Hepatocyte (in vitro differentiated cells): ENCODE measurements around the gene CHCT1. TPM values are rescaled to one million over a fixed set of nuclear protein-coding genes. Genes with fewer than 3 reads are reported as not detected.
A peak's percentile ranks its signal among the peaks of the same experiment; 100 is the strongest.

Source experiments
- DNase-seq: peaks from one replicate; pipeline ENCODE4 v3.0.0-alpha.2; 2016; ENCODE audit warnings: low spot score
- H2AFZ ChIP-seq: fragments of 200-600 bp; sonication (generic); 2 replicates; pipeline ENCODE4 v1.6.0; 2016; ENCODE audit warnings: antibody characterized with exemption, mild to moderate bottlenecking
- H3K27ac ChIP-seq: fragments of 200-600 bp; sonication (generic); 2 replicates; pipeline ENCODE4 v1.5.1; 2016; ENCODE audit warnings: mild to moderate bottlenecking
- H3K27me3 ChIP-seq: fragments of 200-600 bp; sonication (generic); 2 replicates; pipeline ENCODE4 v1.6.1; 2016
- H3K36me3 ChIP-seq: fragments of 200-600 bp; sonication (generic); replicated peaks from 2 replicates; pipeline ENCODE4 v1.5.1; 2016; ENCODE audit warnings: low read depth; ENCODE audit not compliant: insufficient read depth
- H3K4me1 ChIP-seq: fragments of 200-600 bp; sonication (generic); 2 replicates; pipeline ENCODE4 v1.5.1; 2016; ENCODE audit warnings: mild to moderate bottlenecking, moderate library complexity; ENCODE audit not compliant: insufficient read depth
- H3K4me2 ChIP-seq: fragments of 200-600 bp; sonication (generic); 2 replicates; pipeline ENCODE4 v1.6.0; 2016
- H3K4me3 ChIP-seq: fragments of 200-600 bp; sonication (generic); 2 replicates; pipeline ENCODE4 v1.5.1; 2016; ENCODE audit warnings: mild to moderate bottlenecking
- H3K79me2 ChIP-seq: fragments of 200-600 bp; sonication (generic); 2 replicates; pipeline ENCODE4 v1.6.0; 2017; ENCODE audit warnings: mild to moderate bottlenecking
- H3K9me2 ChIP-seq: fragments of 200-600 bp; sonication (generic); replicated peaks from 2 replicates; pipeline ENCODE4 v1.6.0; 2017; ENCODE audit warnings: mild to moderate bottlenecking; ENCODE audit not compliant: insufficient read depth
- H3K9me3 ChIP-seq: fragments of 200-600 bp; sonication (generic); 2 replicates; pipeline ENCODE4 v1.5.1; 2016; ENCODE audit warnings: low read depth, mild to moderate bottlenecking
- H4K20me1 ChIP-seq: fragments of 200-600 bp; sonication (generic); 2 replicates; pipeline ENCODE4 v1.6.0; 2016; ENCODE audit warnings: mild to moderate bottlenecking; ENCODE audit not compliant: insufficient read depth, poor library complexity, severe bottlenecking
- CTCF ChIP-seq: fragments of 200-600 bp; sonication (generic); IDR thresholded peaks from 2 replicates; pipeline ENCODE4 v1.5.1; 2016; ENCODE audit warnings: antibody characterized with exemption, mild to moderate bottlenecking; ENCODE audit not compliant: poor library complexity
- EZH2 ChIP-seq: fragments of 200-600 bp; sonication (generic); IDR thresholded peaks from 2 replicates; pipeline ENCODE4 v1.6.1; 2016; ENCODE audit warnings: antibody characterized with exemption, mild to moderate bottlenecking, borderline replicate concordance
- EZH2phosphoT487 ChIP-seq: fragments of 200-600 bp; sonication (generic); IDR thresholded peaks from one replicate; pipeline ENCODE4 v1.6.1; 2018; ENCODE audit warnings: antibody characterized with exemption, mild to moderate bottlenecking, low read depth, moderate library complexity; ENCODE audit not compliant: unreplicated experiment, severe bottlenecking
- WGBS: methylation state at CpG from one replicate; pipeline ENCODE4 v1.1.6; 2016; ENCODE audit warnings: low lambda C conversion rate; ENCODE audit errors: missing lambda C conversion rate; 5-methylcytosine and 5-hydroxymethylcytosine counted together
- polyA plus RNA-seq: library from polyadenylated mRNA; unstranded; fragments of >200 nt; fragmentation: Nextera tagmentation; extraction: Ambion mirVana; gene quantifications from 2 replicates; pipeline ENCODE4 v1.2.1, GENCODE V29; 2016
- total RNA-seq: library from RNA; depleted of rRNA; stranded (reverse); fragments of >200 nt; gene quantifications from 2 replicates; pipeline ENCODE4 v1.2.3, GENCODE V29; 2014

Gene CHCT1
- total and polyA plus RNA-seq, 2 experiments from 2014 or later: not detected

- Histone ChIP-seq H3K9me2 (no peaks in the 10 kb centered on the region), H3K27ac (no peak overlapping the region), H3K4me1 (no peaks in the 10 kb centered on the region), H2AFZ (peak overlapping the region; percentile 85), H4K20me1 (no peaks in the 10 kb centered on the region), H3K79me2 (no peaks in the 10 kb centered on the region), H3K9me3 (no peaks in the 10 kb centered on the region), H3K4me3 (peak overlapping the region; percentile 43), H3K4me2 (peak overlapping the region; percentile 94), H3K36me3 (no peaks in the 10 kb centered on the region), H3K27me3 (no peaks in the 10 kb centered on the region)
- 7% methylated on average over 66 of the region's 66 CpGs for WGBS
- DNase-seq: peak; percentile 80
- TF ChIP-seq CTCF (peak; percentile 99), EZH2 (no peak)
Observed at GRCh38 chr17:60421273-60422161, 772 bp upstream of the CHCT1 start.

- H3K4me2 ChIP-seq: no peak overlapping the region
- no peak overlapping the region for H3K4me3 ChIP-seq
- TF ChIP-seq EZH2phosphoT487 (no peak), CTCF (no peak), EZH2 (no peak)
- no peaks in the 10 kb centered on the region for H3K79me2 ChIP-seq
- H3K27ac ChIP-seq: no peak overlapping the region
- no peaks in the 10 kb centered on the region for H3K9me2 ChIP-seq
- H3K36me3 ChIP-seq: no peaks in the 10 kb centered on the region
- H4K20me1 ChIP-seq: no peaks in the 10 kb centered on the region
- no peaks in the 10 kb centered on the region for H3K9me3 ChIP-seq
- H3K27me3 ChIP-seq: no peaks in the 10 kb centered on the region
- no peak for DNase-seq
- H3K4me1 ChIP-seq: no peaks in the 10 kb centered on the region
- H2AFZ ChIP-seq: no peak overlapping the region
- 82% methylated on average over 3 of the region's 3 CpGs for WGBS
Observed at GRCh38 chr17:60423865-60424264, 1.6 kb downstream of the CHCT1 start.

- H3K4me2 ChIP-seq: no peak overlapping the region
- WGBS: 90% methylated on average over 6 of the region's 6 CpGs
Observed at GRCh38 chr17:60425626-60426025, 3.3 kb downstream of the CHCT1 start.

More at GRCh38 chr17:60425626-60426025, 3.3 kb downstream of the CHCT1 start:
- Histone ChIP-seq H3K36me3 (no peaks in the 10 kb centered on the region), H3K27ac (no peak overlapping the region), H2AFZ (no peak overlapping the region), H3K4me3 (no peak overlapping the region), H3K9me3 (no peaks in the 10 kb centered on the region), H3K4me1 (no peaks in the 10 kb centered on the region), H3K79me2 (no peaks in the 10 kb centered on the region), H4K20me1 (no peaks in the 10 kb centered on the region), H3K9me2 (no peaks in the 10 kb centered on the region), H3K27me3 (no peaks in the 10 kb centered on the region)
- TF ChIP-seq CTCF: no peak
- TF ChIP-seq EZH2: no peak
- TF ChIP-seq EZH2phosphoT487: no peak
- no peak for DNase-seq
